Upper lobe of left lung (tissue), 4 donors: ENCODE data around the gene EXD3.

Experiments used
- EP300 ChIP-seq, 4 donors: sonication (generic); formaldehyde crosslinking; IDR thresholded peaks; one replicate each; pipeline ENCODE4 v1.5.1; 2017; ENCODE audit warnings: antibody characterized with exemption in 4 of 4, control low read depth in 2 of 4
- POLR2A ChIP-seq, 4 donors: fragments of 450-650 bp; IDR thresholded peaks; one replicate each; pipeline ENCODE4 v1.5.1; 2016 to 2017; ENCODE audit warnings: antibody characterized with exemption in 4 of 4, mild to moderate bottlenecking in 2 of 4
- POLR2AphosphoS5 ChIP-seq, 2 donors: sonication (generic); formaldehyde crosslinking; IDR thresholded peaks; one replicate each; pipeline ENCODE4 v1.5.1; 2017; ENCODE audit warnings: antibody characterized with exemption in 2 of 2
- TF ChIP-seq, protein P1 (sequence below), 6 experiments: fragments of 450-650 bp in 4 of 6; fragments of 200-600 bp in 2 of 6; sonication (generic) in 2 of 6; IDR thresholded peaks; one replicate each; pipeline ENCODE4 v1.5.1; 2016 to 2019; ENCODE audit warnings: antibody characterized with exemption in 6 of 6

DNA sequence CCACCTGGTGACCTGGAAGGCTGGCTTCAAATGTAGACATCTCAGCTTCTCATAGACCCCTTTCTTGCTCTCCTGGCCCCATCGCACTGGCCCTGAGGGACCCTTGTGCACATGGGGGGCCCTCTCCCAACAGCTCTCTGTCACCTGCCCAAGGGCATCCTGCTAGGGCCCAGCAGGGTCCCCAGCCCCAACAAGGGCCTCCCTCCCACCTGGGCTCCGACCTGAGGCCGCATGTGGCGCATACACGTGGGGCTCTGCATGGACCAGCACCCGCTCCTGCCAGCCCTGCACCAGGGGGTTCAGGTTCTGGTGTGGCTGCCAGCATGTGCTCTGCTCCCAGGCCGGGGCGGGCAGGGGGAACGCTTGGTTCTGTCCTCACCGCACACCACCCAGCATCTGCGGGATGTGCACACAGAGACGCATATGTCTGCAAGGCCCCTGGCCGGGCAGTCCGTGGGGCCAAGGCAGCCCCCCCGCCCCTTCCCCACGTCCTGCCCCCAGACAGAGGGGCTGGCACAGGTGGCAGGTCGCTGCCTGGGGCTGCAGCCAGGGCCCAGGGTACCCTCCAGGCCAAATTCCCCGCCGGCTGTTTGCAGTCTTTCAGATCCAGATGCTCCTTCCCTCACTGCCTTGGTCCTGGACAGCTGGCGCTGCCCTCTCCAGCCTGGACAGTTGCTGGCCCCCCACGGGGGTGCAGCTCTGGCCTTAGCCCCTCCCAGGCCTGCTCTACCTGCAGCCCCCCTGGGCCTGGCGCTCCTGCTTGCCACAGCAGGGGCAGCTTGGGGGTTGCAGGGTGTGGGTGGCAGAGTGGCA, 103.0 kb downstream of the EXD3 start:
- TF ChIP-seq, protein P1, sequence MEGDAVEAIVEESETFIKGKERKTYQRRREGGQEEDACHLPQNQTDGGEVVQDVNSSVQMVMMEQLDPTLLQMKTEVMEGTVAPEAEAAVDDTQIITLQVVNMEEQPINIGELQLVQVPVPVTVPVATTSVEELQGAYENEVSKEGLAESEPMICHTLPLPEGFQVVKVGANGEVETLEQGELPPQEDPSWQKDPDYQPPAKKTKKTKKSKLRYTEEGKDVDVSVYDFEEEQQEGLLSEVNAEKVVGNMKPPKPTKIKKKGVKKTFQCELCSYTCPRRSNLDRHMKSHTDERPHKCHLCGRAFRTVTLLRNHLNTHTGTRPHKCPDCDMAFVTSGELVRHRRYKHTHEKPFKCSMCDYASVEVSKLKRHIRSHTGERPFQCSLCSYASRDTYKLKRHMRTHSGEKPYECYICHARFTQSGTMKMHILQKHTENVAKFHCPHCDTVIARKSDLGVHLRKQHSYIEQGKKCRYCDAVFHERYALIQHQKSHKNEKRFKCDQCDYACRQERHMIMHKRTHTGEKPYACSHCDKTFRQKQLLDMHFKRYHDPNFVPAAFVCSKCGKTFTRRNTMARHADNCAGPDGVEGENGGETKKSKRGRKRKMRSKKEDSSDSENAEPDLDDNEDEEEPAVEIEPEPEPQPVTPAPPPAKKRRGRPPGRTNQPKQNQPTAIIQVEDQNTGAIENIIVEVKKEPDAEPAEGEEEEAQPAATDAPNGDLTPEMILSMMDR (IDR thresholded peaks at IDR 0.05): no peak
- no peak for TF ChIP-seq POLR2A (IDR thresholded peaks at IDR 0.05)
- TF ChIP-seq EP300 (IDR thresholded peaks at IDR 0.05): no peak
- no peak for TF ChIP-seq POLR2AphosphoS5 (IDR thresholded peaks at IDR 0.05)
